Measurements from ENCODE around the gene MT3.

GRCh38 chr16:56604966-56605365 is 15.6 kb downstream of the MT3 start:
- TF ChIP-seq CTCF (IDR thresholded peaks at IDR 0.05; ENCODE audit: low read depth, low read length) (no peak), EZH2phosphoT487 (IDR thresholded peaks at IDR 0.05; ENCODE audit: low read depth) (no peak)

All from OCI-LY3 (cell line).